WERI-Rb-1 (cell line): ENCODE data around the gene NUDT22.

ENCODE experiments used
- DNase-seq: peaks from one replicate; pipeline ENCODE4 v3.0.0-alpha.2; 2020
- H3K27ac ChIP-seq: fragments of 250-450 bp; sonication (Bioruptor Pico); 2 replicates; pipeline ENCODE4 v1.5.1; 2020; ENCODE audit warnings: mild to moderate bottlenecking, moderate library complexity
- H3K27me3 ChIP-seq: fragments of 250-450 bp; sonication (Bioruptor Pico); 2 replicates; pipeline ENCODE4 v1.5.1; 2021; ENCODE audit warnings: mild to moderate bottlenecking, low read depth, moderate library complexity; ENCODE audit not compliant: insufficient read depth, severe bottlenecking
- H3K36me3 ChIP-seq: fragments of 250-450 bp; sonication (Bioruptor Pico); 2 replicates; pipeline ENCODE4 v1.5.1; 2020; ENCODE audit warnings: mild to moderate bottlenecking, moderate library complexity
- H3K4me3 ChIP-seq: 2 replicates; pipeline ENCODE4 v1.5.1; 2011; ENCODE audit warnings: low read depth, mild to moderate bottlenecking, control low read depth, low read length
- H3K9me3 ChIP-seq: fragments of 250-450 bp; sonication (Bioruptor Pico); 2 replicates; pipeline ENCODE4 v1.5.1; 2021; ENCODE audit warnings: mild to moderate bottlenecking, moderate library complexity; ENCODE audit not compliant: severe bottlenecking
- CTCF ChIP-seq: IDR thresholded peaks from 2 replicates; pipeline ENCODE4 v1.5.1; 2011; ENCODE audit warnings: low read depth, mild to moderate bottlenecking, control low read depth, inconsistent platforms, low read length

The NUDT22 gene

DNA sequence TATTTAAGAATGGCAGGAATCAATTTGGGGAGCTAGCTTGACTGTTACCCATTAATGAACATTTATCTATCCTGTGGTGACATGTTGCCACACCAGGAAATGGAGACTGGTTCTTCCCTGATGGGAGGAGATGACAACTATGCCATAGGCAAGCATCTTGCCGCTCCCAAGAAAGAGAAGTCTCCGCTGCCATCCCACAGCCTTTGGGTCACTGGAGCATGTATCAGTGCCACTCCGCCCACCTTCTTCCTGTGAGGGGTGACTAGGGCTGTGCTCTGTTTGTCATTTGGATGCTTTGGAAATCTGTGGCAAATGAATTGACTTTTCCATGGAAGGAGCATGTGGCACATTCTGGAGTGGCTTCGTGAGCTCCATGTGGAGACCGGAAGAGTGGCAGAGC lies 33.6 kb upstream of the NUDT22 start:
- Histone ChIP-seq H3K9me3 (no peaks in the 10 kb centered on the region), H3K27me3 (no peaks in the 10 kb centered on the region), H3K36me3 (peaks cover 88% of the 10 kb centered on the region), H3K27ac (no peak overlapping the region), H3K4me3 (no peak overlapping the region)
- TF ChIP-seq CTCF: no peak
- DNase-seq: no peak

DNA sequence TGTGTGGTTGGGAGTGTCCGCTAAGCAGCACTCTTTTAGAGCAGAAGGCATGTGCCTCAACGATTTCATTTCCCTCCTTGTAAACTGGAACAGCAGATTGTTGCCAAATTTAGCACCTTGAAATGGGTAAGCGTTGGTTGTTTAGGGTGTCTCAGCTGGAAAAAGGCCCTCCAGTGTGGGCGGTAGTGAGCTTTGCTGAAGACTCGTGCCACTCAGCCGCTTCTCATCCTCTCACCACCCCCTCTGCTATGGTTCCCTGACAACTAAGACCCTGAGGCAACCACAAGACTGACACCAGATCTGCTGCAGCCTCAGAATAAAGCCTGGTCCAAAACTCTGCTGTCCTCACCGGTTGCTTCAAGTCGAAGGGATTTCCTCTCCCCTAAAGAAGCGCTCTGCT lies 29.4 kb upstream of the NUDT22 start:
- peaks cover 96% of the 10 kb centered on the region for H3K36me3 ChIP-seq
- no peaks in the 10 kb centered on the region for H3K9me3 ChIP-seq
- no peaks in the 10 kb centered on the region for H3K27me3 ChIP-seq
- TF ChIP-seq CTCF: no peak
- H3K27ac ChIP-seq: no peak overlapping the region
- no peak for DNase-seq
- no peak overlapping the region for H3K4me3 ChIP-seq

GRCh38 chr11:64198511-64198910 lies 27.6 kb upstream of the NUDT22 start:
- H3K4me3 ChIP-seq: no peak overlapping the region
- DNase-seq: no peak
- H3K27ac ChIP-seq: no peak overlapping the region
- H3K36me3 ChIP-seq: peaks cover 95% of the 10 kb centered on the region
- no peaks in the 10 kb centered on the region for H3K9me3 ChIP-seq
- TF ChIP-seq CTCF: no peak
- no peaks in the 10 kb centered on the region for H3K27me3 ChIP-seq

DNA sequence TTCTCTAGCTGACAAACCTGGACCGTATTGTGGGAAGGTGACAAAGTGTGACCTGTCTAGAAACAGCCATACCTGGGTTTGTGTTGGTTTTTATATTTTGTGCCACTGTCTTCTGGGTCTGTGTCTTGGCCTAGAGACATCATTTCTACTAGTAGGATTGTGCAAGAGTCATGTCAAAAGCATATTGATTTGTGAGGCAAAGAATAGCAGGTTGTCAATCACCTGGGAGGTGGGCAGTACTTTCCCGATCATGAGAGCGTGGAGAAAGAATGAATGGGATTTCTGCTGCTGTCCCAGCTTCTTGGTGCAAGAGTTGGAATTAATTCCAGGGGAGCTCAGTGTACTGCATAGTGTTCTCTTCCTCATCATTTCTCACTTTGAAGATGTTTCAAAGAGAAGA lies 24.5 kb upstream of the NUDT22 start:
- Histone ChIP-seq H3K4me3 (no peak overlapping the region), H3K36me3 (peaks cover 95% of the 10 kb centered on the region), H3K9me3 (no peaks in the 10 kb centered on the region), H3K27ac (no peak overlapping the region), H3K27me3 (no peaks in the 10 kb centered on the region)
- TF ChIP-seq CTCF: no peak
- DNase-seq: no peak

GRCh38 chr11:64202992-64203391 lies 23.1 kb upstream of the NUDT22 start:
- H3K27me3 ChIP-seq: no peaks in the 10 kb centered on the region
- no peak for DNase-seq
- no peaks in the 10 kb centered on the region for H3K9me3 ChIP-seq
- no peak for TF ChIP-seq CTCF
- H3K36me3 ChIP-seq: peaks cover 93% of the 10 kb centered on the region
- no peak overlapping the region for H3K4me3 ChIP-seq
- no peak overlapping the region for H3K27ac ChIP-seq

- Histone ChIP-seq H3K27me3 (no peaks in the 10 kb centered on the region), H3K36me3 (peaks cover 88% of the 10 kb centered on the region), H3K27ac (no peak overlapping the region), H3K4me3 (no peak overlapping the region), H3K9me3 (no peaks in the 10 kb centered on the region)
- no peak for TF ChIP-seq CTCF
- no peak for DNase-seq
Observed at GRCh38 chr11:64203421-64204079, 22.5 kb upstream of the NUDT22 start.
